Fibroblast of villous mesenchyme (primary cell): ENCODE results near the gene MAP3K5. TPM values are rescaled to one million over a fixed set of nuclear protein-coding genes. Genes with fewer than 3 reads are reported as not detected.

ENCODE experiments used
- DNase-seq: peaks from one replicate; pipeline ENCODE4 v3.0.0-alpha.2; 2010; ENCODE audit warnings: low read depth
- H3K4me3 ChIP-seq: 2 replicates; pipeline ENCODE4 v1.5.1; 2011; ENCODE audit warnings: low read depth, mild to moderate bottlenecking, low read length
- total RNA-seq: library from RNA; depleted of rRNA; stranded (reverse); fragments of >200 nt; gene quantifications from 2 replicates; pipeline ENCODE4 v1.2.3, GENCODE V29; 2012
- TF ChIP-seq, protein P1 (sequence below): IDR thresholded peaks from 2 replicates; pipeline ENCODE4 v1.5.1; 2012; ENCODE audit warnings: low read depth, mild to moderate bottlenecking, low read length; ENCODE audit not compliant: insufficient read depth

Gene MAP3K5
- total RNA-seq, 1 donor: 84.6 TPM

DNA sequence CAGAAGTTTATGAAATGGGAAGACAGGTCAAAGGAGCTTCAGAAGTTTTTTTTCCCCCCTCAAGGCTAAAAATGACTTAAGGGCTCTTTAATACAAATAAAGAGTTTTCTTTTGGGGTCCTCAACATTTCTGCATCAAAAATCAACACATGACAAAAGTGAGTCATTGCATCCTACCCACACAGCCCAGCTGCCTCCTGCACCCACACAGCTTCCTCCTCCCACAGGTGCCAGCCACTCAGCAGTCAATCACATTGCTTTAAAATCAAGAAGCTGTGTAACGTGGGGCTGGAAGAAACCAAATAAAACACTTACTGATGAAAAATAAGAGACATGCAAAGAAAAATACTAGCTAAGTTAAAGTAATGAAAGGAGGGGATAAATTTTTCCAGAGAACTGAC is 68.5 kb downstream of the MAP3K5 start:
- no peak for DNase-seq
- no peak overlapping the region for H3K4me3 ChIP-seq
- TF ChIP-seq, protein P1, sequence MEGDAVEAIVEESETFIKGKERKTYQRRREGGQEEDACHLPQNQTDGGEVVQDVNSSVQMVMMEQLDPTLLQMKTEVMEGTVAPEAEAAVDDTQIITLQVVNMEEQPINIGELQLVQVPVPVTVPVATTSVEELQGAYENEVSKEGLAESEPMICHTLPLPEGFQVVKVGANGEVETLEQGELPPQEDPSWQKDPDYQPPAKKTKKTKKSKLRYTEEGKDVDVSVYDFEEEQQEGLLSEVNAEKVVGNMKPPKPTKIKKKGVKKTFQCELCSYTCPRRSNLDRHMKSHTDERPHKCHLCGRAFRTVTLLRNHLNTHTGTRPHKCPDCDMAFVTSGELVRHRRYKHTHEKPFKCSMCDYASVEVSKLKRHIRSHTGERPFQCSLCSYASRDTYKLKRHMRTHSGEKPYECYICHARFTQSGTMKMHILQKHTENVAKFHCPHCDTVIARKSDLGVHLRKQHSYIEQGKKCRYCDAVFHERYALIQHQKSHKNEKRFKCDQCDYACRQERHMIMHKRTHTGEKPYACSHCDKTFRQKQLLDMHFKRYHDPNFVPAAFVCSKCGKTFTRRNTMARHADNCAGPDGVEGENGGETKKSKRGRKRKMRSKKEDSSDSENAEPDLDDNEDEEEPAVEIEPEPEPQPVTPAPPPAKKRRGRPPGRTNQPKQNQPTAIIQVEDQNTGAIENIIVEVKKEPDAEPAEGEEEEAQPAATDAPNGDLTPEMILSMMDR: no peak

DNA sequence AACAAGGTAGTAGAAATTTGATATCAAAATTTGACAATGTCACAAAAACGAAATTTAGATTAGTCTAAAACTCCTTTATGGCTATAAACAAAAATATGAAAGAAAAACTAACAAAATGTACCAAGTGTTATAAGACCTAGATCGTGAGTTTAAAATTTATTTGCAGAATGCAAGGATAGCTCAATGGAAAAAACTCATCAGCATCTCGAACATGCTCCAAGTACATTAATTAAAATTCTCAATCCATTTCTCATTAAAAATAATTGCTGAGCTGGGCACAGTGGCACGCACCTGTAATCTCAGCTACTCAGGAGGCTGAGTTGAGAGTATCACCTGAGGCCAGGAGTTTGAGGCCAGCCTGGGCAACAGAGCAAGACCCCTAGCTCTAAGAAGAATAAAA is 70.8 kb downstream of the MAP3K5 start:
- no peak overlapping the region for H3K4me3 ChIP-seq
- TF ChIP-seq, protein P1: no peak
- no peak for DNase-seq

DNA sequence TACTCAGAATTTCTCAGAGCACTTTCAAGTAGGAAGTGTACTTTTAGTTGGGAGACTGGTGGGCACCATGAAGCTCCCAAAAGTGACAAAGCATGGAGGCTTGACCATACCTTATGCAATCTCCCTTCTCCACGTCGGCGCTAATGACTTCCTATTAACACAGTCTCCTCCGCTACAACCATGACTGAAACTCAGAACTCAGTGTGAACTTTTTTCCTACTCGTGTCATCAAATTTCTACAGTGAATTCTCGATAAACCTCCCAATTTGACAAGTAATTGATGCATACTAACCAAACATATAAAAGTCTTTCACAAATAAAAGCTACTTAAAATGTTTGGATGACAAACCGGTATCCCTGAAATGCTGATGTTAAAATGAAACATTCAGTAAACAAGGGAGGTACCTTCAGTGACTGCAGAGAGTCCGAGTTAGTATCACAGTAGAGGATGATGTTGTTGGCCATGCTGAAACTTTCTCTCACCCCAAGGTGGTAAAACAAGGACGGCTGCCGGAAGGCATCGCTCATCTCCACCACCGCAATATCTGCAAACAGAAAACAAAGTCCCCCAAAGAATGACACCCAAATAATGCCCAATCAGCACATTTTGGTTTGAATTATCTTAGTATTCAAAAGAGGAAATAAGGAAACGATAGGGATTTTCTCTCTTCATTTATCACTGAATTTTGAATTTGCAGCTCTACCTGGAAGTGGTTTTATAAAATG is 72.1 kb downstream of the MAP3K5 start:
- H3K4me3 ChIP-seq: no peak overlapping the region
- no peak for DNase-seq
- TF ChIP-seq, protein P1: no peak

DNA sequence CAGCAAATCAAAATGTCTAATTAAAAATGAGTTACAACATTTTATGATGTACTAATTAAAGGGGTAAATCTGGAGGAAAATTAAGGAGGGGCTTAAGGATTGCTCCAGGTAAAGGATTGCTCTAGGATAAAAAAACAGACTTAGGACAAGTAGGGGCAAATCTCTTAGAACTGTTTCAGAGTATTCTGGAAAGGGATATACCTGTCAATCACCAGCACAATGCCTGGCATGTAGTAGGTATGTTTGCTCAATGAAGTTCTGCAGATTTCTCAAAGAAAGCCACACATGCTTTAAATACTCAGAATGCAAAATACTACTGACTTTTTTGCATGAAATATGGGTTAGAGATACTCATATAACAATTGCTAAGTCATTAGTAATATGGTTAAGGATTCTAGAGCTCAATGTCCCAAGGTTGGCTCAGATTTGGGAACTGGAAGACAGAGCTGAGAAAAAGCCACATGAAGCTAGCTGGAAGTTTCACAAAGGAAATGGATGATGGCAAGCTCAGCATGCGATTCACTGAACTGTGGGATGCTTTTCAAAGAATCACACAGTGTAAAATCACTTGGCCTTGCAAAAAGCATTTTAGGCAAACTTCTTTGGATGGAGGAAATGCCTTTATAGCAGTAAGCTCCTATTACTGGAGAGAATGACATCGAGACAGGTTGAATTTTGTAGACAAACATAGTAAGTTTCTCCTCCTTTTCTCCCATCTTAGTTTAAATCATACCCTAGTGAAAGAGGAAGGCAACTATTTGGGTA is 72.8 kb downstream of the MAP3K5 start:
- H3K4me3 ChIP-seq: no peak overlapping the region
- TF ChIP-seq, protein P1: no peak
- DNase-seq: no peak

DNA sequence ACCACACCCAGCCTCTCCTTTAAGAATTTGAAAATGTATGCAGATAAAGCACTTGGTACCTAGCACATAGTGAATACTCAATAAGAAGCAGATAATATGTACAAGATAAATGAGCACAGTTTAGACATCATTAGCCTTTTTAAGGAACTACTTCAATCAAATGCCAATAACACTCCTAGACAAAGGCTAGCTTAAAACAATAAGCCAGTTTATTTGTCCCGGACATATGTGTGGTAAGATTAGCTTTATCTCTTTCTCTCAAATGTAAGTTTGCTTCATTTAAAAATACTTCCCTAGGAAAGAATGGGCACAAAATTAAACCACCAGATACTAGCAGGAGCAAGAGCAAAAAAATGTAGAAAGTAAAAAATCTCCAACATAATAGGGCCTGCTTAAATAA is 73.8 kb downstream of the MAP3K5 start:
- no peak overlapping the region for H3K4me3 ChIP-seq
- TF ChIP-seq, protein P1: no peak
- DNase-seq: no peak

DNA sequence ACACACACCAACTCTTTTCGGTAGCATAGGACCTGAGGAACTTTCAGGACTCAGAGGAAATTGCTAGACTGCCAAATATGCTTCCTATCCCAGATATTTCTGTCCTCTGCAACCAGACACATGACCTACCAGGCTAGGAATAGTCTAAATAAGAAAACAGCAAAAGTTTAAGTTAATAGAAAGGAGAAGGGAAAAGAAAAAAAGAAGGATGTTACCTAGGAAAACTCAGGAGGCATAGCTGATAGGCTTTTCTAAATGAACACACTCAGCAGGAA is 74.6 kb downstream of the MAP3K5 start:
- TF ChIP-seq, protein P1: no peak
- DNase-seq: no peak
- H3K4me3 ChIP-seq: no peak overlapping the region
